Activated B cell treated with CpG ODN at 0.5 μM for 24 hours (primary cell): Measurements from ENCODE around the gene HSPA1B. TPM values are rescaled to one million over a fixed set of nuclear protein-coding genes. Genes with fewer than 3 reads are reported as not detected.
A peak's percentile ranks its signal among the peaks of the same experiment; 100 is the strongest.

Experiments
- ATAC-seq: fragments of 200-7000 bp; cut with Tn5 transposase; one replicate; pipeline ENCODE4 v1.10.0; 2021; ENCODE audit warnings: low read depth, mild to moderate bottlenecking, moderate library complexity
- CTCF ChIA-PET: fragments of 350-600 bp; sonication (Branson Sonifier 250); formaldehyde crosslinking; loops from one replicate; lab custom pipeline; 2021; ENCODE audit warnings: antibody characterized with exemption; lab: Charles Lee
- POLR2A ChIA-PET: fragments of 350-600 bp; sonication (Branson Sonifier 250); formaldehyde crosslinking; loops from one replicate; lab custom pipeline; 2021; ENCODE audit warnings: antibody characterized with exemption; lab: Charles Lee
- DNase-seq: peaks from one replicate; pipeline ENCODE4 v3.0.0; 2022
- H3K27ac Mint-ChIP-seq: one replicate; pipeline ENCODE4 v1.8.0; 2020; ENCODE audit warnings: mixed read lengths
- H3K27me3 Mint-ChIP-seq: one replicate; pipeline ENCODE4 v1.8.0; 2021; ENCODE audit warnings: mixed read lengths
- H3K36me3 Mint-ChIP-seq: one replicate; pipeline ENCODE4 v1.8.0; 2021; ENCODE audit warnings: low read depth, mixed read lengths
- H3K4me1 Mint-ChIP-seq: one replicate; pipeline ENCODE4 v1.8.0; 2021; ENCODE audit warnings: mixed read lengths
- H3K4me3 Mint-ChIP-seq: one replicate; pipeline ENCODE4 v1.8.0; 2020; ENCODE audit warnings: mild to moderate bottlenecking, mixed read lengths
- H3K9me3 Mint-ChIP-seq: one replicate; pipeline ENCODE4 v1.8.0; 2020; ENCODE audit warnings: mixed read lengths
- CTCF ChIP-seq: fragments of 200-600 bp; IDR thresholded peaks from one replicate; pipeline ENCODE4 v1.8.0; 2022; ENCODE audit warnings: antibody characterized with exemption, mild to moderate bottlenecking
- intact Hi-C: fragments of 100-400 bp; cut with micrococcal nuclease; formaldehyde crosslinking; loops from one replicate; pipeline ENCODE4 v1.15.1; 2024
- total RNA-seq: library from RNA; stranded (reverse); gene quantifications from 2 replicates; pipeline ENCODE4 v1.2.3, GENCODE V29; 2022

Gene HSPA1B
- total RNA-seq, 1 donor from 2014 or later: 30.4 TPM

DNA sequence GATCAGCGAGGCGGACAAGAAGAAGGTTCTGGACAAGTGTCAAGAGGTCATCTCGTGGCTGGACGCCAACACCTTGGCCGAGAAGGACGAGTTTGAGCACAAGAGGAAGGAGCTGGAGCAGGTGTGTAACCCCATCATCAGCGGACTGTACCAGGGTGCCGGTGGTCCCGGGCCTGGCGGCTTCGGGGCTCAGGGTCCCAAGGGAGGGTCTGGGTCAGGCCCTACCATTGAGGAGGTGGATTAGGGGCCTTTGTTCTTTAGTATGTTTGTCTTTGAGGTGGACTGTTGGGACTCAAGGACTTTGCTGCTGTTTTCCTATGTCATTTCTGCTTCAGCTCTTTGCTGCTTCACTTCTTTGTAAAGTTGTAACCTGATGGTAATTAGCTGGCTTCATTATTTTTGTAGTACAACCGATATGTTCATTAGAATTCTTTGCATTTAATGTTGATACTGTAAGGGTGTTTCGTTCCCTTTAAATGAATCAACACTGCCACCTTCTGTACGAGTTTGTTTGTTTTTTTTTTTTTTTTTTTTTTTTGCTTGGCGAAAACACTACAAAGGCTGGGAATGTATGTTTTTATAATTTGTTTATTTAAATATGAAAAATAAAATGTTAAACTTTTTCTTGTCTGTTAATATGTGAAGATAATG, 2.2 kb downstream of the HSPA1B start:
- intact Hi-C loops: loop anchor here (1.0 to 2.0 kb wide), 9 partner anchors 15 to 336 kb away; partner anchors contain the start of genes C6orf47, DDAH2, HSPA1A and HSPA1L
- peaks cover 50% of the 10 kb centered on the region for H3K4me1 Mint-ChIP-seq
- ChIA-PET POLR2A (interaction anchor here (0.6 to 9.9 kb wide), 29 partner anchors 8 to 965 kb away, joined by 3 to 133 read pairs (median 6); partner anchors contain the start of genes ABHD16A, BAG6, C6orf47 and CSNK2B), CTCF (interaction anchor here (0.6 to 2.1 kb wide), 25 partner anchors 14 to 279 kb away, joined by 3 to 22 read pairs (median 4); partner anchors contain the start of genes C6orf47, DDAH2, HSPA1A and HSPA1L)
- no peaks in the 10 kb centered on the region for H3K27me3 Mint-ChIP-seq
- H3K9me3 Mint-ChIP-seq: no peaks in the 10 kb centered on the region
- DNase-seq (no peak), ATAC-seq (no peak)
- peak overlapping the region; percentile 81 for H3K4me3 Mint-ChIP-seq
- peaks cover 3% of the 10 kb centered on the region for H3K36me3 Mint-ChIP-seq
- TF ChIP-seq CTCF: no peak
- peak overlapping the region; percentile 80 for H3K27ac Mint-ChIP-seq

GRCh38 chr6:31830886-31831335, 3.4 kb downstream of the HSPA1B start:
- peak overlapping the region; percentile 80 for H3K27ac Mint-ChIP-seq
- no peak for TF ChIP-seq CTCF
- H3K27me3 Mint-ChIP-seq: no peaks in the 10 kb centered on the region
- H3K9me3 Mint-ChIP-seq: no peaks in the 10 kb centered on the region
- no peak for ATAC-seq
- intact Hi-C loops: loop anchor here (1.0 to 2.0 kb wide), 9 partner anchors 16 to 338 kb away; partner anchors contain the start of genes C6orf47, DDAH2, HSPA1A and HSPA1L
- H3K4me1 Mint-ChIP-seq: peaks cover 51% of the 10 kb centered on the region
- H3K36me3 Mint-ChIP-seq: peaks cover 11% of the 10 kb centered on the region
- ChIA-PET POLR2A (interaction anchor here (0.7 to 9.9 kb wide), 24 partner anchors 16 to 1085 kb away, joined by 3 to 133 read pairs (median 6); partner anchors contain the start of genes BAG6, C6orf47, CSNK2B and DDAH2), CTCF (interaction anchor here (0.7 to 2.1 kb wide), 18 partner anchors 15 to 282 kb away, joined by 3 to 22 read pairs (median 6); partner anchors contain the start of genes DDAH2, HSPA1A, HSPA1L and LY6G5C)
- H3K4me3 Mint-ChIP-seq: peak overlapping the region; percentile 81
- no peak for DNase-seq

GRCh38 chr6:31831350-31832215, 4.0 kb downstream of the HSPA1B start:
- ChIA-PET CTCF (interaction anchor here (0.8 to 3.3 kb wide), 13 partner anchors 16 to 290 kb away, joined by 3 to 22 read pairs (median 7); partner anchors contain the start of genes DDAH2, DDX39B, HSPA1A and HSPA1L), POLR2A (interaction anchor here (0.6 to 9.9 kb wide), 21 partner anchors 25 to 334 kb away, joined by 3 to 133 read pairs (median 9); partner anchors contain the start of genes BAG6, CSNK2B, DDAH2 and DDX39B)
- no peak overlapping the region for H3K27ac Mint-ChIP-seq
- H3K4me3 Mint-ChIP-seq: peak overlapping the region; percentile 81
- DNase-seq (no peak), ATAC-seq (no peak)
- intact Hi-C loops: loop anchor here (2.0 kb wide), 1 partner anchor 17 kb away; the partner anchor contains the start of genes HSPA1A and HSPA1L
- no peak for TF ChIP-seq CTCF
- H3K4me1 Mint-ChIP-seq: peaks cover 54% of the 10 kb centered on the region
- no peaks in the 10 kb centered on the region for H3K9me3 Mint-ChIP-seq
- no peaks in the 10 kb centered on the region for H3K27me3 Mint-ChIP-seq
- peaks cover 18% of the 10 kb centered on the region for H3K36me3 Mint-ChIP-seq

- DNase-seq (peak; percentile 75), ATAC-seq (peak; percentile 62)
- Mint-ChIP-seq H3K4me1 (peaks cover 71% of the 10 kb centered on the region), H3K27me3 (no peaks in the 10 kb centered on the region), H3K9me3 (no peaks in the 10 kb centered on the region), H3K36me3 (peaks cover 44% of the 10 kb centered on the region), H3K27ac (peak overlapping the region; percentile 98), H3K4me3 (peak overlapping the region; percentile 99)
- ChIA-PET CTCF (interaction anchor here (1.5 to 3.3 kb wide), 2 partner anchors 105 to 237 kb away, joined by 3 to 17 read pairs; no protein-coding TSS in a partner anchor), POLR2A (interaction anchor here (0.6 to 9.9 kb wide), 31 partner anchors 9 to 1768 kb away, joined by 3 to 133 read pairs (median 5); partner anchors contain the start of genes ABHD16A, ATF6B, BAG6 and C6orf47)
- intact Hi-C loops: loop anchor here (1.0 to 2.0 kb wide), 7 partner anchors 29 to 287 kb away; partner anchors contain the start of genes BAG6, NFKBIL1 and VARS1
- TF ChIP-seq CTCF: no peak
Measured at GRCh38 chr6:31834367-31835250, 7.1 kb downstream of the HSPA1B start.
